Measurements from ENCODE around the gene PPP1R12B.

- TF ChIP-seq, protein P1, sequence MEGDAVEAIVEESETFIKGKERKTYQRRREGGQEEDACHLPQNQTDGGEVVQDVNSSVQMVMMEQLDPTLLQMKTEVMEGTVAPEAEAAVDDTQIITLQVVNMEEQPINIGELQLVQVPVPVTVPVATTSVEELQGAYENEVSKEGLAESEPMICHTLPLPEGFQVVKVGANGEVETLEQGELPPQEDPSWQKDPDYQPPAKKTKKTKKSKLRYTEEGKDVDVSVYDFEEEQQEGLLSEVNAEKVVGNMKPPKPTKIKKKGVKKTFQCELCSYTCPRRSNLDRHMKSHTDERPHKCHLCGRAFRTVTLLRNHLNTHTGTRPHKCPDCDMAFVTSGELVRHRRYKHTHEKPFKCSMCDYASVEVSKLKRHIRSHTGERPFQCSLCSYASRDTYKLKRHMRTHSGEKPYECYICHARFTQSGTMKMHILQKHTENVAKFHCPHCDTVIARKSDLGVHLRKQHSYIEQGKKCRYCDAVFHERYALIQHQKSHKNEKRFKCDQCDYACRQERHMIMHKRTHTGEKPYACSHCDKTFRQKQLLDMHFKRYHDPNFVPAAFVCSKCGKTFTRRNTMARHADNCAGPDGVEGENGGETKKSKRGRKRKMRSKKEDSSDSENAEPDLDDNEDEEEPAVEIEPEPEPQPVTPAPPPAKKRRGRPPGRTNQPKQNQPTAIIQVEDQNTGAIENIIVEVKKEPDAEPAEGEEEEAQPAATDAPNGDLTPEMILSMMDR (IDR thresholded peaks at IDR 0.05), result no peak
- TF ChIP-seq EZH2phosphoT487 (IDR thresholded peaks at IDR 0.05), result no peak
Measured at GRCh38 chr1:202584707-202585589, 236.4 kb downstream of the PPP1R12B start.

Measured in neural progenitor cell (in vitro differentiated cells).